GM12878 (cell line): ENCODE data around the gene DNAJC25. TPM values are rescaled to one million over a fixed set of nuclear protein-coding genes. Genes with fewer than 3 reads are reported as not detected.

Experiments used
- ATAC-seq: fragments of 200-7000 bp; cut with Tn5 transposase; 3 replicates; pipeline ENCODE4 v1.9.1; 2020; ENCODE audit warnings: mild to moderate bottlenecking, moderate library complexity
- BruUV-seq: library from RNA; stranded (reverse); fragments of 400-500 nt; replicated peaks from 2 replicates; lab custom pipeline; 2021; lab: Mats Ljungman, UMichigan
- CTCF ChIA-PET: fragments of 300-600 bp; sonication (Branson Sonifier 250); formaldehyde crosslinking; extraction: SDS; loops from one replicate; lab custom pipeline; 2021; ENCODE audit warnings: inconsistent platforms; lab: Yijun Ruan, JAX
- POLR2A ChIA-PET: fragments of 350-600 bp; formaldehyde crosslinking; extraction: SDS; loops from one replicate; lab custom pipeline; 2021; ENCODE audit warnings: inconsistent platforms; lab: Charles Lee
- RAD21 ChIA-PET: fragments of 300-600 bp; sonication (Branson Sonifier 250); formaldehyde crosslinking; loops from one replicate; lab custom pipeline; 2023; ENCODE audit warnings: antibody characterized with exemption; ENCODE audit not compliant: unreplicated experiment; lab: Charles Lee
- SMC1A ChIA-PET: fragments of 300-600 bp; sonication (Branson Sonifier 250); formaldehyde crosslinking; loops from one replicate; lab custom pipeline; 2023; ENCODE audit not compliant: unreplicated experiment, uncharacterized antibody; lab: Charles Lee
- DNase-seq: peaks from one replicate; pipeline ENCODE4 v3.0.0-alpha.2; 2011; ENCODE audit warnings: low read depth, low spot score
- FAIRE-seq: peaks from 3 replicates; lab custom pipeline; 2011; peaks lifted over from hg19 to GRCh38; lab: Jason Lieb, UNC
- H2AFZ ChIP-seq: 2 replicates; pipeline ENCODE4 v1.6.0; 2011; ENCODE audit warnings: low read depth, low read length, control low read depth; ENCODE audit not compliant: control insufficient read depth
- H3K27ac ChIP-seq: 2 replicates; pipeline ENCODE4 v1.5.1; 2011; ENCODE audit warnings: control low read depth; ENCODE audit not compliant: control insufficient read depth, insufficient read depth
- H3K27me3 ChIP-seq, 2 experiments: replicated peaks in 1 of 2; 2 replicates each; pipeline versions ENCODE4 v1.6.0 to v1.6.1; 2011; ENCODE audit warnings: low read length in 1 of 2; ENCODE audit not compliant: control insufficient read depth in 2 of 2, insufficient read depth in 2 of 2
- H3K36me3 ChIP-seq, 2 experiments: 2 replicates each; pipeline ENCODE4 v1.5.1; 2011; ENCODE audit warnings: low read length in 1 of 2; ENCODE audit not compliant: control insufficient read depth in 2 of 2, insufficient read depth in 2 of 2
- H3K4me1 ChIP-seq: 2 replicates; pipeline ENCODE4 v1.6.1; 2011; ENCODE audit warnings: mild to moderate bottlenecking, low read length, moderate library complexity, mixed read lengths; ENCODE audit not compliant: control insufficient read depth, insufficient read depth
- H3K4me2 ChIP-seq: 2 replicates; pipeline ENCODE4 v1.6.0; 2011; ENCODE audit warnings: control low read depth; ENCODE audit not compliant: control insufficient read depth, insufficient read depth
- H3K4me3 ChIP-seq: fragments of 200-600 bp; sonication (generic); 2 replicates; pipeline ENCODE4 v1.5.1; 2016
- H3K79me2 ChIP-seq: 2 replicates; pipeline ENCODE4 v1.6.0; 2011; ENCODE audit warnings: low read length; ENCODE audit not compliant: control insufficient read depth, insufficient read depth
- H3K9ac ChIP-seq: 2 replicates; pipeline ENCODE4 v1.8.0; 2011; ENCODE audit warnings: low read length, control low read depth, mixed read lengths; ENCODE audit not compliant: control insufficient read depth, insufficient read depth
- H3K9me3 ChIP-seq: replicated peaks from 3 replicates; pipeline ENCODE4 v1.5.1; 2011; ENCODE audit warnings: mild to moderate bottlenecking, low read length; ENCODE audit not compliant: control insufficient read depth, insufficient read depth
- H4K20me1 ChIP-seq: 2 replicates; pipeline ENCODE4 v1.6.0; 2011; ENCODE audit not compliant: control insufficient read depth, insufficient read depth
- IRF4 ChIP-seq: IDR thresholded peaks from 2 replicates; pipeline ENCODE4 v1.6.1; 2011; ENCODE audit warnings: low read depth, low read length
- RAD51 ChIP-seq: fragments of 450-650 bp; IDR thresholded peaks from 2 replicates; pipeline ENCODE4 v1.6.1; 2016; ENCODE audit warnings: moderate library complexity, mild to moderate bottlenecking, inconsistent platforms
- WGBS: methylation state at CpG from one replicate; pipeline ENCODE4 v1.1.6; 2016; ENCODE audit warnings: low lambda C conversion rate; ENCODE audit not compliant: insufficient replicate concordance, insufficient coverage; ENCODE audit errors: missing lambda C conversion rate; 5-methylcytosine and 5-hydroxymethylcytosine counted together
- in situ Hi-C: fragments of 300-500 bp; cut with MboI; formaldehyde crosslinking; loops from 9 replicates; pipeline ENCODE4 v1.14.3; 2018; ENCODE audit warnings: mixed read lengths
- intact Hi-C: fragments of 100-400 bp; cut with micrococcal nuclease; formaldehyde crosslinking; loops from one replicate; pipeline ENCODE4 v1.14.2; 2022; ENCODE audit not compliant: unreplicated experiment
- polyA plus RNA-seq, 11 experiments: library from polyadenylated mRNA; depleted of rRNA in 4 of 11; unstranded in 6 of 11; stranded (reverse) in 5 of 11; fragments of >200 nt; fragmentation: Nextera tagmentation in 4 of 11; fragmentation: Illumina TruSeq in 1 of 11; extraction: Ambion mirVana in 4 of 11; extraction: Trizol in 1 of 11; gene quantifications; 1 replicate in 1 of 11; 2 replicates in 10 of 11; pipeline versions ENCODE4 v1.2.1 to v1.2.3, GENCODE V29; 2011 to 2016; ENCODE audit warnings: inconsistent platforms in 2 of 11, missing spikeins in 2 of 11, low read depth in 1 of 11
- total RNA-seq, 4 experiments: library from RNA; depleted of rRNA in 3 of 4; stranded (reverse); fragments of >200 nt in 3 of 4; fragmentation: Illumina TruSeq in 1 of 4; extraction: Trizol in 1 of 4; gene quantifications; 2 replicates each; pipeline versions ENCODE4 v1.2.1 to v1.2.3, GENCODE V29; 2013 to 2021
- TF ChIP-seq, protein P1 (sequence below): IDR thresholded peaks from 2 replicates; pipeline ENCODE4 v1.6.1; 2012; ENCODE audit warnings: low read length, inconsistent platforms
- TF ChIP-seq, protein P2 (sequence below): fragments of 450-650 bp; IDR thresholded peaks from 2 replicates; pipeline ENCODE4 v1.6.1; 2017; ENCODE audit warnings: mild to moderate bottlenecking, low read depth, inconsistent platforms; ENCODE audit not compliant: poor library complexity, severe bottlenecking

The DNAJC25 gene
- total and polyA plus RNA-seq, 10 of the 15 experiments (the other 5 are each of a cell fraction or from before 2014, with no cell fraction given), result 2.4 to 6.4 (median 4.0) TPM

DNA sequence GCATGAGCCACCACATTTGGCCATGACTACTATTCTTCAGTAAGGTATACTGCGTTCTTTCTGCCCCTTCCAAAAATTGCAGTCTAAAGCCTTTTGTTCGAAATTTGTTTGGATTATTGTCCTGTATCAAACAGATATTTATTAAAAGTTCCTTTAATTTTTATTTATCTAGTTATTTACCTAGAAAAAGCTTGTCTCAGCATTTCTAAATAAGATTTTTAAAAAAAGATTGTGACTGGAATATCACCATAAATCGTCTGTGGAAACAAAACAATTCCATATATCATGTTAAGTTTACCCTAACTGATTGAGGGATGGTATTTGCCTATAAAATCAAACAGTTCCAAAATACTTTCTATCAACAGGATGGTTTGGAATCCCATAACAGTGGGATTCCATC lies 45.0 kb downstream of the DNAJC25 start:
- Histone ChIP-seq H2AFZ (no peak overlapping the region), H3K27ac (no peak overlapping the region), H3K9ac (no peak overlapping the region), H3K4me3 (no peak overlapping the region), H3K36me3 (no peaks in the 10 kb centered on the region), H3K4me1 (no peaks in the 10 kb centered on the region), H3K27me3 (no peaks in the 10 kb centered on the region), H3K79me2 (no peaks in the 10 kb centered on the region), H3K9me3 (no peaks in the 10 kb centered on the region), H3K4me2 (no peak overlapping the region), H4K20me1 (no peaks in the 10 kb centered on the region)
- CTCF ChIA-PET, result interaction anchor here (0.7 kb wide), 1 partner anchor 25 kb away, joined by 4 read pairs; no protein-coding TSS in a partner anchor
- 96% methylated on average over 3 of the region's 3 CpGs for WGBS
- ATAC-seq, result no peak
- in situ Hi-C loops, result no loop called here
- RAD21 ChIA-PET, result no interaction called here
- intact Hi-C loops, result no loop called here
- SMC1A ChIA-PET, result interaction anchor here (1.0 to 1.4 kb wide), 2 partner anchors 55 to 219 kb away, joined by 3 to 4 read pairs; no protein-coding TSS in a partner anchor
- TF ChIP-seq, protein P1, sequence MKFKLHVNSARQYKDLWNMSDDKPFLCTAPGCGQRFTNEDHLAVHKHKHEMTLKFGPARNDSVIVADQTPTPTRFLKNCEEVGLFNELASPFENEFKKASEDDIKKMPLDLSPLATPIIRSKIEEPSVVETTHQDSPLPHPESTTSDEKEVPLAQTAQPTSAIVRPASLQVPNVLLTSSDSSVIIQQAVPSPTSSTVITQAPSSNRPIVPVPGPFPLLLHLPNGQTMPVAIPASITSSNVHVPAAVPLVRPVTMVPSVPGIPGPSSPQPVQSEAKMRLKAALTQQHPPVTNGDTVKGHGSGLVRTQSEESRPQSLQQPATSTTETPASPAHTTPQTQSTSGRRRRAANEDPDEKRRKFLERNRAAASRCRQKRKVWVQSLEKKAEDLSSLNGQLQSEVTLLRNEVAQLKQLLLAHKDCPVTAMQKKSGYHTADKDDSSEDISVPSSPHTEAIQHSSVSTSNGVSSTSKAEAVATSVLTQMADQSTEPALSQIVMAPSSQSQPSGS, result no peak
- TF ChIP-seq RAD51 (no peak), IRF4 (no peak)
- TF ChIP-seq, protein P2, sequence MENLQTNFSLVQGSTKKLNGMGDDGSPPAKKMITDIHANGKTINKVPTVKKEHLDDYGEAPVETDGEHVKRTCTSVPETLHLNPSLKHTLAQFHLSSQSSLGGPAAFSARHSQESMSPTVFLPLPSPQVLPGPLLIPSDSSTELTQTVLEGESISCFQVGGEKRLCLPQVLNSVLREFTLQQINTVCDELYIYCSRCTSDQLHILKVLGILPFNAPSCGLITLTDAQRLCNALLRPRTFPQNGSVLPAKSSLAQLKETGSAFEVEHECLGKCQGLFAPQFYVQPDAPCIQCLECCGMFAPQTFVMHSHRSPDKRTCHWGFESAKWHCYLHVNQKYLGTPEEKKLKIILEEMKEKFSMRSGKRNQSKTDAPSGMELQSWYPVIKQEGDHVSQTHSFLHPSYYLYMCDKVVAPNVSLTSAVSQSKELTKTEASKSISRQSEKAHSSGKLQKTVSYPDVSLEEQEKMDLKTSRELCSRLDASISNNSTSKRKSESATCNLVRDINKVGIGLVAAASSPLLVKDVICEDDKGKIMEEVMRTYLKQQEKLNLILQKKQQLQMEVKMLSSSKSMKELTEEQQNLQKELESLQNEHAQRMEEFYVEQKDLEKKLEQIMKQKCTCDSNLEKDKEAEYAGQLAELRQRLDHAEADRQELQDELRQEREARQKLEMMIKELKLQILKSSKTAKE, result no peak
- FAIRE-seq, result no peak
- DNase-seq, result no peak
- no TSS peak for BruUV-seq
- POLR2A ChIA-PET, result no interaction called here
